Prostate gland (tissue), 2 donors: ENCODE measurements around the gene GRHL1.

ENCODE experiments used
- POLR2A ChIP-seq: fragments of 450-650 bp; IDR thresholded peaks from one replicate; pipeline ENCODE4 v1.6.1; 2016; ENCODE audit warnings: antibody characterized with exemption, mild to moderate bottlenecking
- POLR2AphosphoS5 ChIP-seq: sonication (generic); formaldehyde crosslinking; IDR thresholded peaks from one replicate; pipeline ENCODE4 v1.6.1; 2017; ENCODE audit warnings: antibody characterized with exemption
- TF ChIP-seq, protein P1 (sequence below), 4 experiments: fragments of 200-600 bp in 2 of 4; fragments of 450-650 bp in 2 of 4; sonication (generic) in 2 of 4; IDR thresholded peaks; 1 replicate in 3 of 4; 2 replicates in 1 of 4; pipeline ENCODE4 v1.5.1; 2016 to 2019; ENCODE audit warnings: antibody characterized with exemption in 4 of 4, mild to moderate bottlenecking in 2 of 4, moderate library complexity in 2 of 4

DNA sequence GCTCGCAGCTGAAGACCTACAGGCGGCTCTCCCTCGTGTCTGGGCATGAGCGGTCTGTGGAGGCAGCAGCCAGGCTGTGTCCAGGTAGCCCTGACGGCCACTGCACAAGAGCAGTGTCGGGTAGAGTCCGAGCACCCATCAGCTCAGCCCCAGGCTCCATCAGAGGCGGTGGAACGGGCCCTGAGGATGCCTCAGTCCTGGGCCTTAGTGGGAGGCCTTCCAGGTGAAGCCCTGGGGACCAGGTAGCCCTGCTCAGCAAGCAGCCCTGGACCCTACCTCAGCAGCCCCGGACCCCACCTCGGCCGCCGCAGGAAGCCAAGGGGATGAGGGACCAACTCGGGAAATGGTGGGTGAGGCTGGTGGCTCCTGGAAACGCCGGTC is 70.5 kb downstream of the GRHL1 start:
- TF ChIP-seq, protein P1, sequence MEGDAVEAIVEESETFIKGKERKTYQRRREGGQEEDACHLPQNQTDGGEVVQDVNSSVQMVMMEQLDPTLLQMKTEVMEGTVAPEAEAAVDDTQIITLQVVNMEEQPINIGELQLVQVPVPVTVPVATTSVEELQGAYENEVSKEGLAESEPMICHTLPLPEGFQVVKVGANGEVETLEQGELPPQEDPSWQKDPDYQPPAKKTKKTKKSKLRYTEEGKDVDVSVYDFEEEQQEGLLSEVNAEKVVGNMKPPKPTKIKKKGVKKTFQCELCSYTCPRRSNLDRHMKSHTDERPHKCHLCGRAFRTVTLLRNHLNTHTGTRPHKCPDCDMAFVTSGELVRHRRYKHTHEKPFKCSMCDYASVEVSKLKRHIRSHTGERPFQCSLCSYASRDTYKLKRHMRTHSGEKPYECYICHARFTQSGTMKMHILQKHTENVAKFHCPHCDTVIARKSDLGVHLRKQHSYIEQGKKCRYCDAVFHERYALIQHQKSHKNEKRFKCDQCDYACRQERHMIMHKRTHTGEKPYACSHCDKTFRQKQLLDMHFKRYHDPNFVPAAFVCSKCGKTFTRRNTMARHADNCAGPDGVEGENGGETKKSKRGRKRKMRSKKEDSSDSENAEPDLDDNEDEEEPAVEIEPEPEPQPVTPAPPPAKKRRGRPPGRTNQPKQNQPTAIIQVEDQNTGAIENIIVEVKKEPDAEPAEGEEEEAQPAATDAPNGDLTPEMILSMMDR (IDR thresholded peaks at IDR 0.05), result no peak
- TF ChIP-seq POLR2AphosphoS5 (no peak), POLR2A (no peak)
